ENCODE results near the gene TNRC18.

TNRC18 gene

GRCh38 chr7:5428478-5429252 is 5.0 kb upstream of the TNRC18 start:
- peak; percentile 86 for DNase-seq

GRCh38 chr7:5426226-5426475 is 2.5 kb upstream of the TNRC18 start:
- DNase-seq, result no peak

DNA sequence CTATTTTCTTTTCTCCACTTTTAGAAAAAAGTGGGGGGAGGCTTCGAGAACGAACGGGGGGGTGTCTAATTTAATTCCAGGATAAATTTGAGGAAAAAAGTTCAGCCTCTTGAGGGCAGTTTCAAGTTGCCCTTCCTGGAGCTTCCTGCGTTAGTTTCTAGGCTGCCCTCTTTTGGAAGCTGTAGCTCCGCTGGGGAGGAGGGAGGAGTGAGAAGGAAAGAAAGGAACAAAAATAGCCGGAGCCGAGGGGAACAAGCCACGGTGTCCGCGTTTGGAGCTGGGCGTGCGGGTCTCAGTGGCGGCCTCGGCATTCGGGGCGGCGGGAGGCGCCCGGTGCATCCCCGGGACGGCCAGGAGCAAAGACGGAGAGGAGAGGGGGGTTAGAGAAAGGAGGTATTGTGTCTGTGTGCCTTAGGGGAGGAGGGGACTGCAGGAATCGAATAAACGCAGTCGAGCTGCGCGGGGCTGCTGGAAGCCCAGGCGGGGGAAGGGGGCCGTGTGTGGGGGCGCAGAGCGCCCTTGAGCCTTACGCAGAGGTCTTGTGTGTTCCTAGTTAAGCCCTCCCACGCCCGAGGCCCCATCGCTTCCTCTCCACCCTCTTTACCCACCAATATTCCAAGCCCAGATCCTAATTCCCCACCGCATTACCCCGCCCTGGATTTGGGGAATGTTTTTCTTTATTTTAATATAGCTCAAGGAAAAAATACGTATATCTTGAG is 2.0 kb upstream of the TNRC18 start:
- peak; percentile 67 for DNase-seq

DNA sequence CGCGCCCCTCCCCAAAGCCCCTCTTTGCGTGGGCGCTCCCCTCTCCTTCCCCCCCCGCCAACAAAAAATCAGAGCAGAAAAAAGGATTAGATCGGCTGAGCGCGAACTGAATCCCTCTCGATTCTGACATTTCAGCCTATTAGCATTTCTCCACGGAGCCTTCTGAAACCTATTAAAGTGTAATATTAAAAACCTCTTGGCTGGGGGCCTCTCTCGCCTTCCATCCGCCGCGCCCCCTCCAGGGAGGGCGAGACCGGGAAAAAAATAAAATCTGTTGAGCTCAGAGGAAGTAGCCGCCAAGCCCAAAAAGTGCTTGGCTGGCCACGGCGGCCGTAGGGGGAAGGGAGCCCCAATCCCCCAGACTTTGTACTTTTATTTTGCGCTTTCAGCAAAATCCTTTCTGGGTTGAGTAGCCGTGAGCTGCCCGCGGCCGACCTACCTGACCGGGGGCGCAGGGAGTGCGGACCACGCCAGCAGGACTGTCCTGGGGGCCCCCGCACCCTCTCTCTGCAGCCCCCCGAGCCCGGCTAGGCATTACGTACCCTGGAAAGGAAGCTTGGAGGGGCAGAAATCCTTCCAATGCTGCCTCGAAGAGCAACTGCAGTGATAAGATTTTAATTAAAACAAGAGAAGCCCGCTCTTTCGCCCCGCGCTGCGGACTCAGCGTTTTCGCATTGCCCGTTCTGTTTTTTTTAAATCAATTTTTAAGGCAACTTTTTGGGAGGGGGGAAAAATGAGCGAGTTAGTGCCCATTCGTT is 1.3 kb upstream of the TNRC18 start:
- peak; percentile 65 for DNase-seq

DNA sequence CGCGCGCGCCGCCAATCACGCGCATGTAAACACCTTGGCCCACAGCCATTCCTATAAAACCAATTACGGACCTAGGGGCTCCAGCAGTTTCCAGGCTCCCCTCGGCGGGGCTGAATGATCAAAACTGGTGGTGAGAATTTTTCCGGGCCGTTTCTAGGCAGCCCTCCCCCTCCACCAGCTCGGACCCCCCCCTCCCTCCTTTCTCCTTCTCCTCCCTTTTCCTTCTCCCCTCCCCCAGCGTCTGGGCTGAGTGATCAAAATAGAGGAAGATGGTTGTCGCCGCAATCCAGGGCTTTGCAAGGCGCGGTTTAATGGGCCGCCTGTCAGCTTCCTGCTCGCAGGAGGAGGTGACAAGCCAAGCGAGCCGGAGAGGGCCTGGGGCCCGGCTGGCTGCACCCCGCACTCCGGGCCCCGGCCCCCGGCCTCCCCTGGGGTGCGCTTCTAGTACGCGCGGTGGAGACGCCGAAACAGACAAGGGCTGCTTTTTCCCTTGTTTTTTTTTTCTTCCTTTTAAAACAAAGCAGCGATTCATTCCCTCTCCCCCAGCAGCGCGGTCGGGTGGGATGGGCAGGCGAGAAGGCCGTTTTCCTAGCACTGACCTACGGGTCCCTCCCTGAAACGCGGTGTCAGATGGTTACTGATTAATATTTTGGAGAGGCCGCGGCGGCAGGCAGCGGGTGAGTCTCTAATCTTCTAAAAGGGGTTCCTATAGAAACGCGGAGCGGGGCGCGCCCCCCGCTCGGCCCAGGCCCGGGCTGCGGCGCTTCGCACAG is 528 bp upstream of the TNRC18 start:
- DNase-seq, result peak; percentile 99

GRCh38 chr7:5422396-5423305 is 983 bp downstream of the TNRC18 start:
- DNase-seq, result no peak

- DNase-seq, result peak; percentile 36
Observed at GRCh38 chr7:5421714-5422395, 1.8 kb downstream of the TNRC18 start.

GRCh38 chr7:5420881-5421713 is 2.5 kb downstream of the TNRC18 start:
- DNase-seq, result no peak

DNA sequence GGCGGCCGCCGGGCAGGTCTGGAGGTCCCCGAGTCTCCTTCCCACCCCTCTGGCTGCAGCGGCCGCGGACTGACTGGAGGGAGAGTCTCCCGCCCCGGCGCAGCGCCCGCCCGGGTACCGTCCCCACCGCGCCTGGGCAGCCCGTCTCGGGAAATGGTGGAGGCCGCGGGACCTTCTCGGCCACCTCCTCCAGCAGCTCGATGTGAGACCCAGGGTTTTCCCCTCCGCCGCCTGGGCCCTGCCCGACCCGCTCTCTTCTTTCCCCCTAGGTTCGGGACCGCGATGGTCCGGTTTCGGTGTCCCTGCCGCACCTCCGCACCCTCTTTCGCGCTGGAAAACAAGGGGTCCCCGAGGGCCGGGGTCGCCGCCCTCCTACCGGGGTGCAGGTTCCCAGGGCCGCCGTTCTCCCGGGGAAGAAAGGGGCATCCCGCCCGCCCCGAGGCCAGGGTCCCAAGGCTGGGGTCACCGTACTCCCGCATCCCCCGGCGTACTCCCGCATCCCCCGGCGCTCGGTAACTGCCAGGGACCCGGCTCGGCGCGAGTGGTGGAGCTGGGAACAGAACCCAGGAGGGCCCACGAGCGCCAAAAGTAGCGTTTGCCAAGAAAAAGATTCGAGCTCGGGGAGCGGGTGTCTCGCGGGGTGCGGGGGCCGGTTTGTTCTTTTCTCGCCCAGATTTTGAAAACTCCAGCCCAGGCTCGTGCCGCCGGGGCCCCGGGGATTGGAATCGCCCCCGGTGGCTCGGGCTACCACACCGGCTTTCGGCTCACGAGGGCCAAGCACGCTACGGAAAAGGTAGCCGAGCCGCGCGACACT is 3.4 kb downstream of the TNRC18 start:
- no peak for DNase-seq

DNA sequence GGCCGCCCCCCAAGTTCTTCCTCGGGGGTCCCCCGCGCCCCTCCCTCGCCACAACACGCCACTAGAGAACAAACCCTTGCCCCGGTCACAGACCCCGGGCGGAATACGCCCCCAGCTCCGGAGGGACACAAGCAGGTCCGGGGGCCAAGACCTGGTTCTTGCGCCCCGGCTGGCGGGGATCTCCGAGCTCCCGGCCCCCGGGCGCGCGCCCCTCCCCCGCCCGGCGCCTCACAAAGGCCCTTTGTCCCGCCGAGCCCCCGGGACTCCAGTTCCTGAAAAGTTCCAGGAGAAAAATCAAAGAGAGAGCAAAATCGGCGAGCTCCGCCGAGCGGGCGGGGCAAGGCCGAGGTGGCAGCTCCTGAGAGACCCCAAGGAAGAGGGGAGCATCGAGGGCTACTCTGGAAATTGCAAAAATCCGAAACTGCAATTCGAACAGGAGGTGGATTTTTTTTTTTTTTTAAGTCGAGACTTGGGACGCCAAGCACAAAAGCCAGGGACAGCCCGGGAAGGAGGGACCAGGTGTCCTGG is 4.0 kb downstream of the TNRC18 start:
- DNase-seq, result no peak

- no peak for DNase-seq
Observed at GRCh38 chr7:5418285-5418582, 5.4 kb downstream of the TNRC18 start.

DNA sequence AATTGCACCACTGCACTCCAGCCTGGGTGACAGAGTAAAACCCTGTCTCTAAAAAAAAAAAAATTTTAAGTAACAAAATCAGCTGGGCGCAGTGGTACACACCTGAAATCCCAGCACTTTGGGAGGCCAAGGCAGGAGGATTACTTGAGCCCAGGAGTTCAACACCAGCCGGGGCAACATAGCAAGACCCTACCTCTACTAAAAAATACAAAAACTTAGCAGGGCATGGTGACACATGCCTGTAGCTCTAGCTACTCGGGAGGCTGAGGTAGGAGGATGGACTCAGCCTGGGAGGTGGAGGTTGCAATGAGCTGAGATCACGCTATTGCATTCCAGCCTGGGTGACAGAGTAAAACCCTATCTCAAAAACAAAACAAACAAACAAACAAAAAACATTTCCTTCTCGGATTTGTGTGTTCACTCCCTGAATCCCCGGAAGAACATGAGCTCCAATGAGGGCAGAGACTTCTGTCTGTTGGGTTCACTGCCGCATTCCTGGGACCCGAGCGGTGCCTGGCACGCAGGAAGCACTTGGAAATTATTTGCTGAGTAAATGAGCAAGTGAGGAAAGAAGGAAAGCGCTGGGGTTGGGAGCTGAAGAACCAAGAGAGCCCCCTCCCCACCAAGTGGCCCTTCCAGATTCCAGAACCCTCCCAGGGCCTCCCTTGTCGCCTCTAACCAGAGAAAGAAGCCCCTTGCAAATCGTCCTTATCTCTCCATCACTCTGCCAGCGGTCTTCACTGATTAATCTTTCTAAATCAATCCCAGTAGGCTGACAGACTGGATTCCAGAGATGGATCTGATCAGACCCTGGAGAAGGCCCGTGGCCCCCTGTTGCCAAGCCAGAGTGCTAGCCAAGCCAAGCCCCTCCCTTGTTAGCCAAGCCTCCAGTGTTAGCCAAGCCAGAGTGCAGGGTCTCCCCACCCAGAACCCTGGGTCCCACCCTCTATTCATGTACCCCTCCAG is 6.2 kb downstream of the TNRC18 start:
- no peak for DNase-seq

DNA sequence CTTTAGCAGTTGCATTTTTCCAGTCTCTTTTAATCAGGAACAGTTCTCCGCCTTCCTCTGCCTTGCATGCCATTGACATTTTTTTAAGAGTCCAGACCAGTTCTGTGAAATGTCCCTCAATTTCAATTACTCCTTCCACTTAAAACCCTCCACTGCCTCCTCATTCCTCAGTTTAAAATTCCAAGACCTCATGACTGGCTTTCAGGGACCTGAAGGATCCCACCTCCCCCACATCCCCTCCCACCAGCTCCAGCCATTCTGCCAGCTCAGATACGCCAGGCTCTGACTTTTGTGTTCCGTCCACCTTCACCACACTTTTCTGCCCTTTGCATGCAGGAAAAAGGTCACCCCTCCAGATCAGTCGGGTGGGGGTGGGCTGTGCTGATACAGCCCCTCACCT is 8.7 kb downstream of the TNRC18 start:
- no peak for DNase-seq

DNA sequence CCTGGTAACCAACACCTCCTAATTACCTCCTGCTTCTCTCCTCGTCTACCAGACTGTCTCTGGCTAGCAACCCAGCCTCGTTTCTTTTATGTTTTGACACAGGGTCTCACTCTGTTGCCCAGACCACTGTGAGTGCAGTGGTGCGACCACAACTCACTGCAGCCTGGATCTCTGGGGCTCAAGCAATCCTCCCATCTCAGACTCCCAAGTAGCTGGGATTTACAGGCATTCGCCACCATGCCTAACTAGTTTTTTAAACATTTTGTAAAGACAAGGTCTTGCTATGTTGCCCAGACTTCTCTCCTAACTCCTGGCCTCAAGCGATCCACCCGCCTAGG is 10.2 kb downstream of the TNRC18 start:
- DNase-seq, result no peak

GRCh38 chr7:5408777-5409176 is 14.9 kb downstream of the TNRC18 start:
- no peak for DNase-seq

DNA sequence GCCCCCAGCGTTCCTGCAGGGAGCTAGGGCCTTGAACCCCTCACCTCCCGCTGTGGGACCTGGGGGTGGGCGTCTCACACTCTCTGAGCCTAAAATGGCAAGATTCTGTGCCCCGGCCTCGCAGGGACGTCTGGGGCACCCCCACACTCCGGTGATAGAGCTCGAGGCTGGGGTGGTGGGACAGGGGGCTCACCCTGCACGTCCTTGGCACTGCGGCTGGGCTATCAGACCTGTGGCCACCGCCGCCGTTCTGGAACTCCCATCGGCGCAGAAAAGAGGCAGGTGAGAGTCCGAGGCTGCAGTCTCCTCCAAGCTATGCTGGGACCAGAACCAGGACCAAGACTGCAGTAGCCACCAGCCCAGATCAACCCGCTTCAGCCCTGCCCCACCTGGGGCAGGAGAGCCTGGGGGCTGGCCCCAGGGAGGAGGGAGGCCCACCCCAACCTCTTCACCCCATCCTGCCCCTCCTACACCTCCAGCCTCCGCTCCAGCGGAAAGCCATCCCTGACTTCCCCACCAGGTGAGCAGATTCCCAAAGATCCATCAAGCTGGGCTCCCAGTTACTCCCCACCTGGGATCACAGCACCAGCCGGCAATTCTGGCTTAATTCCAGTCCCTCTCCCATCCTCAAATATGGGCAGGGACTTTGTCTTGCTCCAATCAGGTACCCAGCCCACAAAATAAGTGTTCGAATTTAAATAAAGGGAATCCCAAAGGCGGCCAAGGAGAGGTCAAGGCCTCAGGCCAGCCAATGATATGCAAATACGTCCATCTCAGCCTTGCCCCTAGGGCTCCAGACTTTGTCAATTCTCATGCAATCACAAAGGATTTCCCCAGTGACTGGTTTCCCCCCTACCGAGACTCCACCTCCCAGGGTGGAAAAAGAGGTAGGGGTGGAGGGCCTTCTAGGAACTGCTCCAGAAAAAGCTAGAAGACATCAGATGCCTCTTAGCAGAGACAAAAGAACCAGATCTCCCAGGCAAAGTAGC is 16.4 kb downstream of the TNRC18 start:
- peak; percentile 62 for DNase-seq

DNA sequence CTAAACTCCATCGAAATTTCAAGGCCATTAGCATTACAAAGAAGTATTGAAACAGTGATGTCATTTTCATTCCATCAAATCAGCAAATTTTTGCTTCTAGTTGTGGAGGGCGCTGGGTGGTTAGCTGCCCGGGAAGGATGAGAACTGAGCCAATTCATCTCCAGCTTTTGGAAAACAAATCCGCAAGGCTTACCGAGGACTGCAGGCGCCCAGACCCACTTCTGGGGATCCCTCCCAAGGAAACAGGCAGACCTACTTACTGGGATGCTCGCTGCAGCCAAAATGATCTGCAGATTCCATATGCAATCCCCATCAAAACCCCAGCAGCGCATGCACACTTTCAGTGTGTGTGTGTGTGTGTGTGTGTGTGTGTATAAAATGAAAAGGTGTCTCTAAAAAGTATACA is 19.2 kb downstream of the TNRC18 start:
- DNase-seq, result no peak

Measured in COR-L47 (cell line).